ENCODE data around the gene OVOL1. TPM values are rescaled to one million over a fixed set of nuclear protein-coding genes. Genes with fewer than 3 reads are reported as not detected.

OVOL1 gene
- total and polyA plus RNA-seq, 2 of the 13 experiments (the other 11 are each of a cell fraction or from before 2014, with no cell fraction given) = 0.01 TPM; not detected in 1

- TF ChIP-seq SMARCE1 (IDR thresholded peaks at IDR 0.05; ENCODE audit: borderline replicate concordance) (no peak), MYPOP (CRISPR knock-in tag; IDR thresholded peaks at IDR 0.05) (no peak), ZNF281 (CRISPR knock-in tag; IDR thresholded peaks at IDR 0.05; ENCODE audit: borderline replicate concordance) (peak; percentile 89), SOX5 (CRISPR knock-in tag; IDR thresholded peaks at IDR 0.05; ENCODE audit: borderline replicate concordance) (no peak), PLSCR1 (CRISPR knock-in tag; IDR thresholded peaks at IDR 0.05; ENCODE audit: borderline replicate concordance) (no peak), RNF219 (CRISPR knock-in tag; IDR thresholded peaks at IDR 0.05) (no peak), PATZ1 (CRISPR knock-in tag; IDR thresholded peaks at IDR 0.05) (peak; percentile 31; the same call in 1 of the 2 replicates), EZH2 (conservative IDR thresholded peaks at IDR 0.05; ENCODE audit: low read depth, low read length) (peak; percentile 86; the same call in 1 of the 2 replicates), MXD4 (CRISPR knock-in tag; IDR thresholded peaks at IDR 0.05) (no peak), GRHL1 (CRISPR knock-in tag; conservative IDR thresholded peaks at IDR 0.05) (no peak), HNF1B (CRISPR knock-in tag; IDR thresholded peaks at IDR 0.05) (0 out of 2 replicates have a peak, but pooled peaks have one; percentile 17)
Measured at GRCh38 chr11:65787649-65788622, 1.1 kb downstream of the OVOL1 start (continued).

All from HepG2 (cell line).